ENCODE measurements around the gene AQP1.

The AQP1 gene

DNA sequence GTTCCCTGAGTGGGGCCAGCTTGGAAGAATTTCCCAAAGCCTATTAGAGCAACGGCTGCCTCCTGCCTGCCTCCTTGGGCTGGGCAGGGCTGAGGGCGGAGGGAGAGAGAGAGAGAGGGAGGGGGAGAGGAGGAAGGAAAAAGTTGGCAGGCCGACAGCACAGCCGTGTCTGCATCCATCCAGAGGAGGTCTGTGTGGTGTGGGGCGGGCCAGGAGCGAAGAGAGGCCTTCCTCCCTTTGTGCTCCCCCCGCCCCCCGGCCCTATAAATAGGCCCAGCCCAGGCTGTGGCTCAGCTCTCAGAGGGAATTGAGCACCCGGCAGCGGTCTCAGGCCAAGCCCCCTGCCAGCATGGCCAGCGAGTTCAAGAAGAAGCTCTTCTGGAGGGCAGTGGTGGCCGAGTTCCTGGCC, at the start of gene AQP1:
Gene AQP1 (plus strand): TSS at position 293 of the 409 bp plus-strand sequence. CDS start 57 bp downstream, at position 350.
- DNase-seq (ENCODE audit: low read depth), result no peak
- TF ChIP-seq, protein P1, sequence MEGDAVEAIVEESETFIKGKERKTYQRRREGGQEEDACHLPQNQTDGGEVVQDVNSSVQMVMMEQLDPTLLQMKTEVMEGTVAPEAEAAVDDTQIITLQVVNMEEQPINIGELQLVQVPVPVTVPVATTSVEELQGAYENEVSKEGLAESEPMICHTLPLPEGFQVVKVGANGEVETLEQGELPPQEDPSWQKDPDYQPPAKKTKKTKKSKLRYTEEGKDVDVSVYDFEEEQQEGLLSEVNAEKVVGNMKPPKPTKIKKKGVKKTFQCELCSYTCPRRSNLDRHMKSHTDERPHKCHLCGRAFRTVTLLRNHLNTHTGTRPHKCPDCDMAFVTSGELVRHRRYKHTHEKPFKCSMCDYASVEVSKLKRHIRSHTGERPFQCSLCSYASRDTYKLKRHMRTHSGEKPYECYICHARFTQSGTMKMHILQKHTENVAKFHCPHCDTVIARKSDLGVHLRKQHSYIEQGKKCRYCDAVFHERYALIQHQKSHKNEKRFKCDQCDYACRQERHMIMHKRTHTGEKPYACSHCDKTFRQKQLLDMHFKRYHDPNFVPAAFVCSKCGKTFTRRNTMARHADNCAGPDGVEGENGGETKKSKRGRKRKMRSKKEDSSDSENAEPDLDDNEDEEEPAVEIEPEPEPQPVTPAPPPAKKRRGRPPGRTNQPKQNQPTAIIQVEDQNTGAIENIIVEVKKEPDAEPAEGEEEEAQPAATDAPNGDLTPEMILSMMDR (IDR thresholded peaks at IDR 0.05; ENCODE audit: insufficient read depth, low read depth, low read length, missing control alignments), result no peak
- no peak within 1 kb of the TSS for H3K4me3 ChIP-seq (ENCODE audit: low read length)

- no peak for DNase-seq (ENCODE audit: low read depth)
- TF ChIP-seq, protein P1 (IDR thresholded peaks at IDR 0.05; ENCODE audit: insufficient read depth, low read depth, low read length, missing control alignments), result no peak
- no peak overlapping the region for H3K4me3 ChIP-seq (ENCODE audit: low read length)
Observed at GRCh38 chr7:30862995-30863705, 48.5 kb upstream of the AQP1 start.

DNA sequence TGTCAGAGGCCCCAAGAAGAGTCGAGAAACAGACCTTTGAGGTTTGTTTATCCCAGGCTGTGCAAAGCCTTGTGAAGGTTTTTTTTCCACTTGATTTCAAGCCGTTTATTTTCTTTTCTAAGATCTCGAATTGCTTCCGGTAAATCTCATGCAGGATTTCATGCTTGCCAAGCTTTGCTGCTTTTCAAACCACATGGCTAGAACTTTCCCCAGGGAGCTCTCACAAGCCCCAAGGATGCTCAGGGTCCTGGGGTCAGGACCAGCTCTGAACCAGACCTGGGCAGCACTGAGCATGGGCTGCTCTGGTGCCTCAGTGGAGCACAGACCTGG, 48.0 kb upstream of the AQP1 start:
- H3K4me3 ChIP-seq (ENCODE audit: low read length), result no peak overlapping the region
- no peak for DNase-seq (ENCODE audit: low read depth)
- TF ChIP-seq, protein P1 (IDR thresholded peaks at IDR 0.05; ENCODE audit: insufficient read depth, low read depth, low read length, missing control alignments), result no peak

DNA sequence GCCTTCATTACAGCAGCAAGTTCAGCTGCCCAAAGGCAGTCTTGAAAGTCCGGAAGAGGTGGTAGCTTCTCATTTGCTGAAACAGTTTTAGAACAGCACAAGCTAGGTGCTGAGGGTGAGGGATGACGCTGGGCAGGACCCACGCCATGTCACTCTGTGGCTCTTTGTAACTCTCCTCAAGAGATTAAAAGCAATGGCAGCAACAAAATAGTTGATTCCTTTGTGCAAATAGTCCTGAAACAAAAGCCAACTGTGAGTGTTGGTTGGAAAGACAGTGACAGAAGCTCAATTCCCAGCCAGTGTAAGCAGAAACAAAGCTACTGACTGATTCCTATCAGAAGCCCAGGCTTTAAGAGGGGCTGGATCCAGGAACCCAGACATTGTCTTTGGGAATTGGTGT, 47.6 kb upstream of the AQP1 start:
- TF ChIP-seq, protein P1 (IDR thresholded peaks at IDR 0.05; ENCODE audit: insufficient read depth, low read depth, low read length, missing control alignments), result no peak
- no peak overlapping the region for H3K4me3 ChIP-seq (ENCODE audit: low read length)
- no peak for DNase-seq (ENCODE audit: low read depth)

DNA sequence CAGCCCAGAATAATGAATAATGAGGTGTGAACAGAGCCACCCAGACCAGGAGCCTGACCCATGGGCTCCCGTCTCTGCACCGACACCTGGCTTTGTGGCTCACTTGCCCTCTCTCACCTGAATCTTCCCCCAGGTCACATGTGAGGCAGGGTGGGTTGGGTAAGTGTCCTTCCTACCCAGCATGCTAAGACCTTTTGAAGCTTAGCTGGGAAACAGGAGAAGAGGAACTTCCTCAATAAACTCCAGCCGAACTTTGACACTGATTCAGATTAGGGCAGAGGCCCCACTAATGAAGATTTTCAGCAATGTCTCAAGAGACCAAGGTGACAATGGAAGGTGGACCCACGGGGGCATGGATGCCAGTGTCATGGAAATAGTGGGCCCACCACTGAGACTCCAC, 46.6 kb upstream of the AQP1 start:
- TF ChIP-seq, protein P1 (IDR thresholded peaks at IDR 0.05; ENCODE audit: insufficient read depth, low read depth, low read length, missing control alignments), result no peak
- H3K4me3 ChIP-seq (ENCODE audit: low read length), result no peak overlapping the region
- no peak for DNase-seq (ENCODE audit: low read depth)

GRCh38 chr7:30865821-30866220, 45.8 kb upstream of the AQP1 start:
- TF ChIP-seq, protein P1 (IDR thresholded peaks at IDR 0.05; ENCODE audit: insufficient read depth, low read depth, low read length, missing control alignments), result no peak
- no peak overlapping the region for H3K4me3 ChIP-seq (ENCODE audit: low read length)
- no peak for DNase-seq (ENCODE audit: low read depth)

- TF ChIP-seq, protein P1 (IDR thresholded peaks at IDR 0.05; ENCODE audit: insufficient read depth, low read depth, low read length, missing control alignments), result no peak
- H3K4me3 ChIP-seq (ENCODE audit: low read length), result no peak overlapping the region
- DNase-seq (ENCODE audit: low read depth), result no peak
Observed at GRCh38 chr7:30866939-30867338, 44.7 kb upstream of the AQP1 start.
